Hematopoietic multipotent progenitor cell treated with erythropoietin and hydrocortisone succinate and interleukin-3 and kit ligand, for 4 days (in vitro differentiated cells): ENCODE data around the gene HS1BP3.

Source experiments
- DNase-seq: peaks from one replicate; pipeline ENCODE4 v3.0.0-alpha.2; 2015

The HS1BP3 gene

GRCh38 chr2:20650877-20651730, at the start of gene HS1BP3:
TSS of gene HS1BP3 (minus strand) at chr2:20651098. CDS start at chr2:20651063, 35 bp downstream.
- peak; percentile 92 for DNase-seq

- peak; percentile 28 for DNase-seq
Measured at GRCh38 chr2:20698916-20699613, 48.2 kb upstream of the HS1BP3 start.

- no peak for DNase-seq
Measured at GRCh38 chr2:20697322-20697934, 46.5 kb upstream of the HS1BP3 start.

GRCh38 chr2:20696366-20696765, 45.5 kb upstream of the HS1BP3 start:
- no peak for DNase-seq

- peak; percentile 42 for DNase-seq
Measured at GRCh38 chr2:20693317-20693716, 42.4 kb upstream of the HS1BP3 start.

GRCh38 chr2:20692081-20692480, 41.2 kb upstream of the HS1BP3 start:
- no peak for DNase-seq

GRCh38 chr2:20691076-20691734, 40.3 kb upstream of the HS1BP3 start:
- DNase-seq: no peak

GRCh38 chr2:20689428-20690264, 38.7 kb upstream of the HS1BP3 start:
- DNase-seq: no peak

GRCh38 chr2:20687260-20687832, 36.4 kb upstream of the HS1BP3 start:
- no peak for DNase-seq

- no peak for DNase-seq
Measured at GRCh38 chr2:20684581-20685063, 33.7 kb upstream of the HS1BP3 start.

GRCh38 chr2:20682167-20682920, 31.4 kb upstream of the HS1BP3 start:
- peak; percentile 48 for DNase-seq

GRCh38 chr2:20680744-20681375, 30.0 kb upstream of the HS1BP3 start:
- DNase-seq: no peak

GRCh38 chr2:20678780-20679179, 27.9 kb upstream of the HS1BP3 start:
- no peak for DNase-seq

- DNase-seq: no peak
Measured at GRCh38 chr2:20678086-20678395, 27.1 kb upstream of the HS1BP3 start.

- DNase-seq: no peak
Measured at GRCh38 chr2:20677301-20678085, 26.6 kb upstream of the HS1BP3 start.

- DNase-seq: no peak
Measured at GRCh38 chr2:20676353-20677215, 25.7 kb upstream of the HS1BP3 start.

- DNase-seq: peak; percentile 68
Measured at GRCh38 chr2:20675701-20676352, 24.9 kb upstream of the HS1BP3 start.
